ENCODE results near the gene PRG2.

Gene PRG2

DNA sequence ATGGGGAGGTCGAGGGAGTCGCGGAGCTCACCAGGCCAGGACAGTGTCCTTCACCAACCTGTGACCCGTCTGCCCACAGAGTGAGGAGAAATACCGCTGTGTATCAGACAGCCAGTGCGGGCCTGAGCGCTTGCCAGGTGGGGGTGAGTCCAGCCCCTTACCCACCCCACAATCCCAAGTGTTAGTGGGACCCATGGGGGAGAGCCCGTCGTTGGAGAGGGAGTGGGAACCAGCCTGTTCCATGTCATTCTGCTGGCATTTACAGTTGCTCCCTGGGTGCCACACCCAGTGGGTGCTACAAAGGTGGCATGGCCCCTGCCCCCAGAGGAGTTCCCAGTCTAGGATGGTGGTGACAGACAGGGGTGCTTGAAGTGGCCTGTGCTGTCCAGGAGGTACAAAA, 43.1 kb downstream of the PRG2 start:
- DNase-seq (ENCODE audit: low spot score) = no peak
- TF ChIP-seq CTCF (IDR thresholded peaks at IDR 0.05; ENCODE audit: extremely low read depth, insufficient read depth, missing control alignments) = no peak
- in situ Hi-C loops (cut with MboI; ENCODE audit: low pct_unique_long_range_greater_than_20kb, low sequenced_read_pairs, unreplicated experiment) = no loop called here

- in situ Hi-C loops (cut with MboI; ENCODE audit: low pct_unique_long_range_greater_than_20kb, low sequenced_read_pairs, unreplicated experiment) = no loop called here
- TF ChIP-seq CTCF (IDR thresholded peaks at IDR 0.05; ENCODE audit: extremely low read depth, insufficient read depth, missing control alignments) = peak; percentile 77
- DNase-seq (ENCODE audit: low spot score) = peak; percentile 83
These were observed 44.8 kb downstream of the PRG2 start for GRCh38 chr11:57345555-57346211.

DNA sequence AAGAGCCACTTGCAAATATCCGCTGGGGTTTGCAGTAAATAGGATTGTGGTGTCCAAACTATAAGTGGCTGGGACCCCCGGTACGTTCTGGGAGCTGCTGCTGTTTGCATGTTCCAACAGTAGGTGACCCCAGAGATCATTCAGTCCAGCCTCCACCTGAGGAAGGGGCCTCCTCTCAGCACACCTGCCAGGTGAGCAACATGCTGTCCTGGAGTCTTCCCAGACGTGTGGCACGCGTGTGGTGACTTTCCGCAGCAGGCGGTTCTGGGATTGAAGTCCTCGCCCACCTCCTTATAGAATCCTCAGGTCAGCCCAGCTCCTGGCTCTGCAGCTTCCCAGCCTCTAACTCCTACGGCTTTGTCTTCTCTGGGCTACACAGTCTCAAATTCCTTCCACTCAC, 45.6 kb downstream of the PRG2 start:
- no peak for TF ChIP-seq CTCF (IDR thresholded peaks at IDR 0.05; ENCODE audit: extremely low read depth, insufficient read depth, missing control alignments)
- in situ Hi-C loops (cut with MboI; ENCODE audit: low pct_unique_long_range_greater_than_20kb, low sequenced_read_pairs, unreplicated experiment) = no loop called here
- no peak for DNase-seq (ENCODE audit: low spot score)

DNA sequence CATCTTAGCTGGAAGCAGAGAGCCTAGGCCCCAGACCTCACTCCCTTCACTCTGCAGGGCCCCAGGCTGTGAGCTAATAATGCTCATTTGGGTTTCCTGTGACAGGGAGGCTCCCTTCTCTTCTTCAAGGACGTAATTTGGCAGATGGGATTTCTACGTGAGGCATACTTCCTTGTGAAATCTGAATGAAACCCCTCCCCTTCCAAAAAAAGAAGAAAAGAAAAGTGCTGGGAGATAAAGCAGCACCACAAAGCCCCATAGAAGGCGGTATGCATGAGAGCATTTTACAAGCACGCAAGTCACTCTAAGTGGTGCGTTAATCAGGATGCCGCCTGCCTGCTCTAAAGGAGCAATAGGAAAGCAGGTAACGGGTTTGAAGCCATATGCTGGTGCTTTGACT, 46.6 kb downstream of the PRG2 start:
- in situ Hi-C loops (cut with MboI; ENCODE audit: low pct_unique_long_range_greater_than_20kb, low sequenced_read_pairs, unreplicated experiment) = no loop called here
- TF ChIP-seq CTCF (IDR thresholded peaks at IDR 0.05; ENCODE audit: extremely low read depth, insufficient read depth, missing control alignments) = no peak
- no peak for DNase-seq (ENCODE audit: low spot score)

DNA sequence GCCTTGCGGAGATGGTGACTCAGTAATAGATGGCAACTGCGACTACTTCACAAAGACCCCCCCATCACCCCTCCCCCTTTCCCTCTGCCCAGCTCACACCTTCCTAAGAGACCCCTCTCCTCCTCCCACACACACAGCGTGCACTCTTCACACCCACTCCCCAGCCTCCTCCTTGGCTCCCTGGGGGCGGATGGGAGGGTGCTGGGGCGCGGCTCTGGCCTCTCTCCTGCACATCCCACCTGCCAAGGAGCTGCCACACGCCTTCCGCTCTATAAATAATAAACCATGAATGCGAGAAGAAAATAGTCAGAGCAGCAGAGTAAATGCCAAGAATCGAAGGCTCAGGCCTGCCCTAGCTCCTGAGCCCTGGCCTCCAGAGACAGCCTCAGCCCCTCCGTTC, 47.7 kb downstream of the PRG2 start:
- in situ Hi-C loops (cut with MboI; ENCODE audit: low pct_unique_long_range_greater_than_20kb, low sequenced_read_pairs, unreplicated experiment) = no loop called here
- TF ChIP-seq CTCF (IDR thresholded peaks at IDR 0.05; ENCODE audit: extremely low read depth, insufficient read depth, missing control alignments) = no peak

GRCh38 chr11:57341250-57341808, 49.1 kb downstream of the PRG2 start:
- in situ Hi-C loops (cut with MboI; ENCODE audit: low pct_unique_long_range_greater_than_20kb, low sequenced_read_pairs, unreplicated experiment) = no loop called here
- no peak for TF ChIP-seq CTCF (IDR thresholded peaks at IDR 0.05; ENCODE audit: extremely low read depth, insufficient read depth, missing control alignments)
- DNase-seq (ENCODE audit: low spot score) = no peak

More for the DNA sequence above, 47.7 kb downstream of the PRG2 start:
- DNase-seq (ENCODE audit: low spot score) = no peak

Data from GM13977 (cell line).